GM19240 (cell line): ENCODE data around the gene SLC16A1.
"Not testable (repeated sequence)": the region's sequence is repeated elsewhere in the genome, so short reads cannot be mapped to it uniquely, and the experiment has no call there.

ENCODE experiments used
- DNase-seq: peaks from one replicate; pipeline ENCODE4 v3.0.0; 2011; ENCODE audit warnings: low spot score; ENCODE audit not compliant: insufficient read length

SLC16A1 gene

GRCh38 chr1:112971006-112971405 lies 15.0 kb upstream of the SLC16A1 start:
- DNase-seq = no peak

GRCh38 chr1:112964347-112964746 lies 8.4 kb upstream of the SLC16A1 start:
- DNase-seq = no peak

GRCh38 chr1:112961072-112961471 lies 5.1 kb upstream of the SLC16A1 start:
- no peak for DNase-seq

- DNase-seq = no peak
These were observed 4.4 kb upstream of the SLC16A1 start for GRCh38 chr1:112960384-112960783.

- not testable (repeated sequence) for DNase-seq
These were observed 2.2 kb upstream of the SLC16A1 start for GRCh38 chr1:112958236-112958635.

- DNase-seq = peak; percentile 49
These were observed 1.3 kb upstream of the SLC16A1 start for GRCh38 chr1:112957133-112957812.

- DNase-seq = no peak
These were observed 642 bp upstream of the SLC16A1 start for GRCh38 chr1:112956544-112957132.

GRCh38 chr1:112954945-112955772 lies 837 bp downstream of the SLC16A1 start:
- peak; percentile 4 for DNase-seq

GRCh38 chr1:112954017-112954650 lies 1.9 kb downstream of the SLC16A1 start:
- DNase-seq = no peak

GRCh38 chr1:112950426-112950825 lies 5.6 kb downstream of the SLC16A1 start:
- no peak for DNase-seq

- DNase-seq = no peak
These were observed 9.3 kb downstream of the SLC16A1 start for GRCh38 chr1:112946683-112947082.

GRCh38 chr1:112939810-112940209 lies 16.2 kb downstream of the SLC16A1 start:
- no peak for DNase-seq

- no peak for DNase-seq
These were observed 17.8 kb downstream of the SLC16A1 start for GRCh38 chr1:112938210-112938609.

GRCh38 chr1:112937495-112937894 lies 18.5 kb downstream of the SLC16A1 start:
- no peak for DNase-seq

- DNase-seq = no peak
These were observed 18.9 kb downstream of the SLC16A1 start for GRCh38 chr1:112937070-112937469.

GRCh38 chr1:112935461-112936111 lies 20.4 kb downstream of the SLC16A1 start:
- no peak for DNase-seq

GRCh38 chr1:112934577-112934976 lies 21.4 kb downstream of the SLC16A1 start:
- no peak for DNase-seq

GRCh38 chr1:112933820-112934571 lies 22.0 kb downstream of the SLC16A1 start:
- DNase-seq = no peak

GRCh38 chr1:112929979-112930378 lies 26.0 kb downstream of the SLC16A1 start:
- DNase-seq = no peak

- no peak for DNase-seq
These were observed 28.5 kb downstream of the SLC16A1 start for GRCh38 chr1:112927462-112927990.
